NCI-H345 treated with DMSO at 0.1 percent for 48 hours (cell line): ENCODE data around the gene TMEFF1.
"Not testable (repeated sequence)": the region's sequence is repeated elsewhere in the genome, so short reads cannot be mapped to it uniquely, and the experiment has no call there.

Source experiments
- DNase-seq: peaks from one replicate; lab custom pipeline; 2025; ENCODE audit not compliant: unreplicated experiment; lab: John Stamatoyannopoulos, UW

The TMEFF1 gene

GRCh38 chr9:100472788-100473275 is at the start of gene TMEFF1:
TSS of gene TMEFF1 (plus strand) at chr9:100473149. CDS start at chr9:100473545, 396 bp downstream.
- DNase-seq: peak; percentile 44

GRCh38 chr9:100425758-100426157 is 47.2 kb upstream of the TMEFF1 start:
- DNase-seq: no peak

GRCh38 chr9:100426189-100426529 is 46.8 kb upstream of the TMEFF1 start:
- DNase-seq: no peak

GRCh38 chr9:100426530-100427365 is 46.2 kb upstream of the TMEFF1 start, which contains the start of gene MSANTD3:
TSS of gene MSANTD3 (plus strand) at chr9:100427143. CDS start at chr9:100441939, 14,796 bp downstream.
- peak; percentile 55 for DNase-seq

- peak; percentile 51 for DNase-seq
These were observed 45.3 kb upstream of the TMEFF1 start for GRCh38 chr9:100427366-100428263.

GRCh38 chr9:100428871-100429654 is 43.9 kb upstream of the TMEFF1 start:
- DNase-seq: no peak

GRCh38 chr9:100430286-100430940 is 42.5 kb upstream of the TMEFF1 start:
- DNase-seq: no peak

- DNase-seq: no peak
These were observed 41.1 kb upstream of the TMEFF1 start for GRCh38 chr9:100431886-100432285.

- no peak for DNase-seq
These were observed 40.2 kb upstream of the TMEFF1 start for GRCh38 chr9:100432736-100433135.

- no peak for DNase-seq
These were observed 36.4 kb upstream of the TMEFF1 start for GRCh38 chr9:100436571-100436970.

GRCh38 chr9:100437860-100438805 is 34.8 kb upstream of the TMEFF1 start:
- peak; percentile 30 for DNase-seq

GRCh38 chr9:100440071-100440470 is 32.9 kb upstream of the TMEFF1 start:
- DNase-seq: no peak

GRCh38 chr9:100440487-100440886 is 32.5 kb upstream of the TMEFF1 start:
- DNase-seq: not testable (repeated sequence)

GRCh38 chr9:100441911-100442361 is 31.0 kb upstream of the TMEFF1 start:
- DNase-seq: no peak

- no peak for DNase-seq
These were observed 28.9 kb upstream of the TMEFF1 start for GRCh38 chr9:100443781-100444768.

GRCh38 chr9:100445161-100445902 is 27.6 kb upstream of the TMEFF1 start:
- no peak for DNase-seq

- no peak for DNase-seq
These were observed 26.9 kb upstream of the TMEFF1 start for GRCh38 chr9:100445903-100446549.
